Panc1 (cell line): ENCODE results near the gene MED12L.

Experiments used
- CTCF ChIP-seq: fragments of 450-650 bp; IDR thresholded peaks from 2 replicates; pipeline ENCODE4 v1.5.1; 2017; ENCODE audit warnings: mild to moderate bottlenecking
- POLR2AphosphoS5 ChIP-seq: IDR thresholded peaks from 2 replicates; pipeline ENCODE4 v1.6.1; 2012; ENCODE audit warnings: mild to moderate bottlenecking, low read depth, low read length, moderate library complexity
- REST ChIP-seq, 2 experiments: IDR thresholded peaks; 2 replicates each; pipeline ENCODE4 v1.6.1; 2011 to 2012; ENCODE audit warnings: low read depth in 2 of 2, control low read depth in 1 of 2, low read length in 1 of 2, mild to moderate bottlenecking in 1 of 2, moderate library complexity in 1 of 2; ENCODE audit not compliant: insufficient read depth in 1 of 2
- SIN3A ChIP-seq: IDR thresholded peaks from 2 replicates; pipeline ENCODE4 v1.6.1; 2012; ENCODE audit warnings: low read depth, mild to moderate bottlenecking, low read length, moderate library complexity, borderline replicate concordance; ENCODE audit not compliant: insufficient read depth

- TF ChIP-seq CTCF (no peak), POLR2AphosphoS5 (no peak), REST (IDR thresholded peaks at IDR 0.05; ENCODE audit: insufficient read depth in 1 of 2, low read depth in 2 of 2, low read length in 1 of 2) (no peak), SIN3A (no peak)
These were observed 316.9 kb downstream of the MED12L start for GRCh38 chr3:151402349-151402748.
